IPS DF 6.9 (cell line): ENCODE measurements around the gene MTAP.

ENCODE experiments used
- DNase-seq: peaks from one replicate; pipeline ENCODE4 v3.0.0-alpha.2; 2013; ENCODE audit warnings: low read depth, low spot score
- H3K27ac ChIP-seq: one replicate; pipeline ENCODE4 v1.5.1; 2013; ENCODE audit warnings: low read length, control low read depth
- H3K27me3 ChIP-seq: 2 replicates; pipeline ENCODE4 v1.6.1; 2013; ENCODE audit warnings: mild to moderate bottlenecking, low read length; ENCODE audit not compliant: control insufficient read depth, insufficient read depth
- H3K36me3 ChIP-seq: 2 replicates; pipeline ENCODE4 v1.6.1; 2013; ENCODE audit warnings: low read length; ENCODE audit not compliant: control insufficient read depth, insufficient read depth
- H3K4me1 ChIP-seq: 2 replicates; pipeline ENCODE4 v1.6.1; 2013; ENCODE audit warnings: low read length; ENCODE audit not compliant: control insufficient read depth, insufficient read depth
- H3K4me3 ChIP-seq: 2 replicates; pipeline ENCODE4 v1.5.1; 2013; ENCODE audit warnings: mild to moderate bottlenecking, low read length
- H3K9me3 ChIP-seq: 2 replicates; pipeline ENCODE4 v1.6.1; 2013; ENCODE audit warnings: low read length, inconsistent platforms; ENCODE audit not compliant: control insufficient read depth, insufficient read depth
- WGBS: extraction: QIAGEN DNeasy Blood & Tissue Kit; methylation state at CpG from one replicate; pipeline ENCODE4 v1.1.7; 2013; ENCODE audit warnings: mixed read lengths, missing lambda C conversion rate; ENCODE audit not compliant: insufficient read length, insufficient coverage; 5-methylcytosine and 5-hydroxymethylcytosine counted together

MTAP gene

GRCh38 chr9:21966140-21966851 is 163.9 kb downstream of the MTAP start:
- Histone ChIP-seq H3K27me3 (peaks cover 70% of the 10 kb centered on the region), H3K36me3 (no peaks in the 10 kb centered on the region), H3K9me3 (no peaks in the 10 kb centered on the region), H3K27ac (no peak overlapping the region), H3K4me1 (peaks cover 5% of the 10 kb centered on the region; the same call in 1 of the 2 replicates), H3K4me3 (no peak overlapping the region)
- WGBS: no CpG with 5 or more reads among the region's 15 CpGs
- DNase-seq: no peak

- Histone ChIP-seq H3K27me3 (peaks cover 75% of the 10 kb centered on the region), H3K27ac (no peak overlapping the region), H3K9me3 (no peaks in the 10 kb centered on the region), H3K4me3 (no peak overlapping the region), H3K4me1 (peaks cover 5% of the 10 kb centered on the region; the same call in 1 of the 2 replicates), H3K36me3 (no peaks in the 10 kb centered on the region)
- no CpG with 5 or more reads among the region's 19 CpGs for WGBS
- DNase-seq: no peak
Measured at GRCh38 chr9:21967169-21967568, 164.7 kb downstream of the MTAP start.

GRCh38 chr9:21967702-21968101 is 165.3 kb downstream of the MTAP start:
- peaks cover 79% of the 10 kb centered on the region for H3K27me3 ChIP-seq
- no peak overlapping the region for H3K27ac ChIP-seq
- WGBS: no CpG with 5 or more reads among the region's 10 CpGs
- no peaks in the 10 kb centered on the region for H3K9me3 ChIP-seq
- no peak overlapping the region for H3K4me3 ChIP-seq
- H3K36me3 ChIP-seq: no peaks in the 10 kb centered on the region
- DNase-seq: no peak
- H3K4me1 ChIP-seq: peaks cover 5% of the 10 kb centered on the region; the same call in 1 of the 2 replicates

- H3K4me3 ChIP-seq: no peak overlapping the region
- WGBS: no CpG with 5 or more reads among the region's 41 CpGs
- no peaks in the 10 kb centered on the region for H3K36me3 ChIP-seq
- DNase-seq: no peak
- H3K27me3 ChIP-seq: peaks cover 81% of the 10 kb centered on the region
- peaks cover 5% of the 10 kb centered on the region; the same call in 1 of the 2 replicates for H3K4me1 ChIP-seq
- no peak overlapping the region for H3K27ac ChIP-seq
- no peaks in the 10 kb centered on the region for H3K9me3 ChIP-seq
Measured at GRCh38 chr9:21968331-21969010, 166.0 kb downstream of the MTAP start.

- Histone ChIP-seq H3K4me1 (peaks cover 5% of the 10 kb centered on the region; the same call in 1 of the 2 replicates), H3K27ac (no peak overlapping the region), H3K4me3 (no peak overlapping the region), H3K27me3 (peaks cover 82% of the 10 kb centered on the region), H3K9me3 (no peaks in the 10 kb centered on the region), H3K36me3 (no peaks in the 10 kb centered on the region)
- no peak for DNase-seq
- 100% methylated on average over 1 of the region's 28 CpGs for WGBS
Measured at GRCh38 chr9:21969011-21969940, 166.8 kb downstream of the MTAP start.

- no CpG with 5 or more reads among the region's 24 CpGs for WGBS
- H3K4me3 ChIP-seq: no peak overlapping the region
- DNase-seq: no peak
- no peak overlapping the region for H3K27ac ChIP-seq
- H3K9me3 ChIP-seq: no peaks in the 10 kb centered on the region
- H3K27me3 ChIP-seq: peaks cover 75% of the 10 kb centered on the region
- H3K36me3 ChIP-seq: no peaks in the 10 kb centered on the region
- H3K4me1 ChIP-seq: peaks cover 5% of the 10 kb centered on the region; the same call in 1 of the 2 replicates
Measured at GRCh38 chr9:21969951-21970799, 167.7 kb downstream of the MTAP start.

- no CpG with 5 or more reads among the region's 45 CpGs for WGBS
- no peak for DNase-seq
- Histone ChIP-seq H3K36me3 (no peaks in the 10 kb centered on the region), H3K4me1 (peaks cover 5% of the 10 kb centered on the region; the same call in 1 of the 2 replicates), H3K27ac (no peak overlapping the region), H3K27me3 (peaks cover 73% of the 10 kb centered on the region), H3K4me3 (no peak overlapping the region; the same call in 1 of the 2 replicates), H3K9me3 (no peaks in the 10 kb centered on the region)
Measured at GRCh38 chr9:21970800-21971640, 168.6 kb downstream of the MTAP start.

- H3K27me3 ChIP-seq: peaks cover 73% of the 10 kb centered on the region
Measured at GRCh38 chr9:21972361-21972760, 169.9 kb downstream of the MTAP start.

GRCh38 chr9:21974343-21974721 is 171.9 kb downstream of the MTAP start:
- WGBS: no CpG with 5 or more reads among the region's 21 CpGs
- Histone ChIP-seq H3K27me3 (peaks cover 68% of the 10 kb centered on the region), H3K9me3 (no peaks in the 10 kb centered on the region), H3K27ac (no peak overlapping the region), H3K4me1 (0 out of 2 replicates have a peak, but pooled peaks cover 2% of the 10 kb centered on the region), H3K4me3 (peak overlapping the region; percentile 36; the same call in 1 of the 2 replicates), H3K36me3 (no peaks in the 10 kb centered on the region)
- DNase-seq: no peak

More at GRCh38 chr9:21972361-21972760, 169.9 kb downstream of the MTAP start:
- Histone ChIP-seq H3K4me1 (peaks cover 5% of the 10 kb centered on the region; the same call in 1 of the 2 replicates), H3K36me3 (no peaks in the 10 kb centered on the region), H3K27ac (no peak overlapping the region), H3K9me3 (no peaks in the 10 kb centered on the region), H3K4me3 (no peak overlapping the region)
- DNase-seq: no peak
